AG04450 (cell line): ENCODE data around the gene KRTAP10-1. TPM values are rescaled to one million over a fixed set of nuclear protein-coding genes. Genes with fewer than 3 reads are reported as not detected.

ENCODE experiments used
- CTCF ChIA-PET: fragments of 300-600, 350-600 bp; formaldehyde crosslinking; extraction: SDS; loops from one replicate; lab custom pipeline; 2022; ENCODE audit warnings: antibody characterized with exemption, inconsistent platforms; lab: Charles Lee
- POLR2A ChIA-PET: fragments of 350-600 bp; formaldehyde crosslinking; extraction: SDS; loops from one replicate; lab custom pipeline; 2021; ENCODE audit warnings: antibody characterized with exemption, inconsistent platforms; lab: Yijun Ruan, JAX
- DNase-seq: peaks from one replicate; pipeline ENCODE4 v3.0.0-alpha.2; 2011; ENCODE audit warnings: low read depth, low spot score
- H3K27ac ChIP-seq: one replicate; pipeline ENCODE4 v1.5.1; 2012; ENCODE audit warnings: low read depth, low read length, control low read depth
- H3K27me3 ChIP-seq: one replicate; pipeline ENCODE4 v1.6.0; 2012; ENCODE audit warnings: low read length; ENCODE audit not compliant: control insufficient read depth, insufficient read depth
- H3K4me3 ChIP-seq: 2 replicates; pipeline ENCODE4 v1.5.1; 2011; ENCODE audit warnings: mild to moderate bottlenecking, low read depth, low read length, control low read depth
- H3K9me3 ChIP-seq: 2 replicates; pipeline ENCODE4 v1.5.1; 2012; ENCODE audit warnings: low read length; ENCODE audit not compliant: control insufficient read depth, insufficient read depth
- CTCF ChIP-seq: IDR thresholded peaks from 2 replicates; pipeline ENCODE4 v1.5.1; 2011; ENCODE audit warnings: low read depth, low read length, control low read depth, inconsistent platforms
- polyA minus RNA-seq: library from RNA; depleted of rRNA, polyadenylated mRNA; stranded (reverse); fragments of >200 nt; gene quantifications from 2 replicates; pipeline ENCODE4 v1.2.3, GENCODE V29; 2011; rRNA and poly(A)+ RNA removed
- polyA plus RNA-seq: library from polyadenylated mRNA; depleted of rRNA; stranded (reverse); fragments of >200 nt; gene quantifications from 2 replicates; pipeline ENCODE4 v1.2.3, GENCODE V29; 2011; rRNA removed

The KRTAP10-1 gene
- polyA plus RNA-seq (not detected in 2 replicates), polyA minus RNA-seq (not detected in 2 replicates)

DNA sequence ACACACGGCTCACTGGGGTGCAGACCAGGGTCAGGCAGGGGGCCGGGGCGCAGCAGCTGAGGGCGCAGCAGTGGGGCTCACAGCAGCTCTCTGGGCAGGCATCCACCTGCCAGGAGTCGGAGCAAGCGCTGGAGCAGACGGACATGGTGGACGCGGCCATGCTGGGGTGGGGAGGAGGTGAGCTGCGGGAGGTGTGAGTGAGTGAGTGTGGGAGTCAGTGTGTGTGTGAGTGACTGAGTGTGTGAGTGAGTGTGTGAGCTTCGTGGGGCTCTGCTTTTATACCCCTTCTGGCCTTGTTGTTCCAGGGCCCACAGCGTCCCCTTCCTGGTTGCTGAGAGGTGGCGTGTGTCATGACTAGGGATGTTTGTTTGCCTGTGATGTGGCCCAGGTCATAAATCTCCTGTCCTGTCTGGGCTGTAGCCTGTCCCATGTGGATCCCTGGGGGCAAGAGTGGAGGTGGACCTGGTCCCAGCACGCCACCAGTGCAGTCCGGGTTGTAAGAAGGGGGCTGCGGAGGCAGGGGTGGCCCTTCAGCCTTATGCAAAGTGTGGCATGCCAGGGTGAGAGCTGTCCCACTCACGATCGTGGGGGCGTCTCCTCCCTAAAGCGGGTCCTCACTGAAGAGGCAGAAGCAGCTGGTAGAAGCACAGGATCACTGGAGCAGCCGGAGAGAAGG is at the start of gene KRTAP10-1:
Gene KRTAP10-1 (minus strand): TSS at position 205 of the 676 bp plus-strand sequence. CDS start 45 bp downstream, at position 160.
- H3K4me3 ChIP-seq: no peak within 1 kb of the TSS
- H3K27ac ChIP-seq: no peak within 1 kb of the TSS
- peaks cover 27% of the 10 kb centered on the region for H3K9me3 ChIP-seq
- H3K27me3 ChIP-seq: no peaks in the 10 kb centered on the region
- ChIA-PET POLR2A (no interaction called here), CTCF (interaction anchor here (1.1 to 1.2 kb wide), 2 partner anchors 22 to 52 kb away, joined by 3 read pairs; no protein-coding TSS in a partner anchor)
- no peak for DNase-seq
- TF ChIP-seq CTCF: no peak

DNA sequence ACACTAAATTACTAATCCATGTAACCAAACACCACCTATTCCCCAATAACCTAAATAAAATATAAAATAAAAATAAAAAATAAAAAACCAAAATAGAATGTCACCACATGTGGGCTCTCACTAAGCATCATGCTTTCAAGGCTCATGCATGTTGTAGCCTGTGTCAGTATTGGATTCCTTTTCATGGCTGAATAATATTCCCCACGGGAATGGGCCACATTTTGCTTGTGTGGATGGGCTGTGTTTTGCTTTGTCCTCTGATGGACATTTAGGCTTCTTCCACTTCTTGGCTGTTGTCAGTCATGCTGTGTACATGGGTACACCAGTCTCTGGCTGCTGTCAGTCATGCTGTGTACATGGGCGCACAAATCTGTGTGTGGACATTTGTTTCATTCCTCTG is 49.1 kb upstream of the KRTAP10-1 start:
- no peak overlapping the region for H3K27ac ChIP-seq
- H3K4me3 ChIP-seq: no peak overlapping the region
- peaks cover 8% of the 10 kb centered on the region for H3K27me3 ChIP-seq
- DNase-seq: no peak
- ChIA-PET CTCF (no interaction called here), POLR2A (no interaction called here)
- no peak for TF ChIP-seq CTCF
- no peaks in the 10 kb centered on the region; the same call in 1 of the 2 replicates for H3K9me3 ChIP-seq

GRCh38 chr21:44585892-44586291 is 45.9 kb upstream of the KRTAP10-1 start:
- H3K9me3 ChIP-seq: peaks cover 6% of the 10 kb centered on the region
- H3K27ac ChIP-seq: no peak overlapping the region
- TF ChIP-seq CTCF: no peak

DNA sequence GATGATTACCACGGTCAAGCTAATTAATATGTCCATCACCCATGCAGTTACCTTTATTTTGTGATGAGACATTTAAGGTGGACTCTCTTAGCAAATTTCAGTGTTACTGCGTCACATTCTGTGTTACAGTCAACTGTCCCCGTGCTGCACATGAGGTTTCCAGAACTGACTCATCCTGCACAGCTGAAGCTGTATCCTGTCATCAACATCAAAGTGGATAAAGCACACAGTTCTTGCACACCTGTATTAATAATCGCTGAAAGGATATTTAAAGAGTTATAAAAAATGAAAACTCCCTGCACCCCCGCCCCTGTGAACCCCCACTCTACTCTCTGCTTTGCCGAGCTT is 43.8 kb upstream of the KRTAP10-1 start:
- TF ChIP-seq CTCF: no peak
- Histone ChIP-seq H3K27ac (no peak overlapping the region), H3K9me3 (peaks cover 25% of the 10 kb centered on the region), H3K27me3 (no peaks in the 10 kb centered on the region), H3K4me3 (no peak overlapping the region)
- POLR2A ChIA-PET: no interaction called here
- no peak for DNase-seq
- CTCF ChIA-PET: interaction anchor here (0.5 kb wide), 1 partner anchor 52 kb away, joined by 5 read pairs; no protein-coding TSS in a partner anchor

More at GRCh38 chr21:44585892-44586291, 45.9 kb upstream of the KRTAP10-1 start:
- no peak for DNase-seq
- ChIA-PET CTCF (no interaction called here), POLR2A (no interaction called here)
- Histone ChIP-seq H3K4me3 (no peak overlapping the region), H3K27me3 (no peaks in the 10 kb centered on the region)

- no peak for TF ChIP-seq CTCF
- no peak for DNase-seq
- CTCF ChIA-PET: interaction anchor here (0.5 kb wide), 1 partner anchor 52 kb away, joined by 5 read pairs; no protein-coding TSS in a partner anchor
- POLR2A ChIA-PET: no interaction called here
- Histone ChIP-seq H3K27me3 (no peaks in the 10 kb centered on the region), H3K9me3 (peaks cover 30% of the 10 kb centered on the region), H3K27ac (no peak overlapping the region), H3K4me3 (no peak overlapping the region)
Observed at GRCh38 chr21:44583089-44583799, 43.2 kb upstream of the KRTAP10-1 start.
